Trophoblast cell (in vitro differentiated cells and primary cell): ENCODE data around the gene AOPEP.

Source experiments
- DNase-seq, 2 donors: peaks; one replicate each; pipeline ENCODE4 v3.0.0-alpha.2; 2016
- H2AFZ ChIP-seq: 2 replicates; pipeline ENCODE4 v1.6.1; 2013; ENCODE audit warnings: low read length, moderate library complexity, mild to moderate bottlenecking; ENCODE audit not compliant: insufficient read depth, poor library complexity
- H2AK5ac ChIP-seq: 2 replicates; pipeline ENCODE4 v1.6.1; 2013; ENCODE audit warnings: mild to moderate bottlenecking, low read length
- H2BK120ac ChIP-seq: 2 replicates; pipeline ENCODE4 v1.6.1; 2013; ENCODE audit warnings: low read length, mild to moderate bottlenecking, moderate library complexity; ENCODE audit not compliant: insufficient read depth, poor library complexity
- H2BK12ac ChIP-seq: 2 replicates; pipeline ENCODE4 v1.6.1; 2013; ENCODE audit warnings: mild to moderate bottlenecking, low read length, moderate library complexity
- H2BK5ac ChIP-seq: 2 replicates; pipeline ENCODE4 v1.6.1; 2013; ENCODE audit warnings: low read length, low read depth, moderate library complexity, mild to moderate bottlenecking; ENCODE audit not compliant: poor library complexity
- H3K14ac ChIP-seq: 2 replicates; pipeline ENCODE4 v1.6.1; 2013; ENCODE audit warnings: mild to moderate bottlenecking, low read length
- H3K18ac ChIP-seq: 2 replicates; pipeline ENCODE4 v1.6.1; 2013; ENCODE audit warnings: mild to moderate bottlenecking, low read length
- H3K23ac ChIP-seq: 2 replicates; pipeline ENCODE4 v1.6.1; 2013; ENCODE audit warnings: low read length
- H3K27ac ChIP-seq: 2 replicates; pipeline ENCODE4 v1.5.1; 2013; ENCODE audit warnings: low read depth, mild to moderate bottlenecking, inconsistent platforms, low read length, moderate library complexity
- H3K27me3 ChIP-seq: 2 replicates; pipeline ENCODE4 v1.6.1; 2013; ENCODE audit warnings: inconsistent platforms, mild to moderate bottlenecking, low read length, moderate library complexity; ENCODE audit not compliant: insufficient read depth
- H3K36me3 ChIP-seq, 2 experiments: 1 replicate in 1 of 2; 2 replicates in 1 of 2; pipeline ENCODE4 v1.6.1; 2013; ENCODE audit warnings: low read length in 2 of 2, mild to moderate bottlenecking in 2 of 2, moderate library complexity in 1 of 2; ENCODE audit not compliant: insufficient read depth in 2 of 2, control insufficient read depth in 1 of 2
- H3K4ac ChIP-seq: 2 replicates; pipeline ENCODE4 v1.6.1; 2013; ENCODE audit warnings: low read depth, mild to moderate bottlenecking, low read length, moderate library complexity
- H3K4me1 ChIP-seq, 2 experiments: 1 replicate in 1 of 2; 2 replicates in 1 of 2; pipeline ENCODE4 v1.6.1; 2013; ENCODE audit warnings: low read length in 2 of 2, mild to moderate bottlenecking in 2 of 2, moderate library complexity in 1 of 2; ENCODE audit not compliant: insufficient read depth in 2 of 2, control insufficient read depth in 1 of 2
- H3K4me2 ChIP-seq: 2 replicates; pipeline ENCODE4 v1.6.1; 2013; ENCODE audit warnings: inconsistent platforms, mild to moderate bottlenecking, low read length, moderate library complexity
- H3K4me3 ChIP-seq: 2 replicates; pipeline ENCODE4 v1.5.1; 2013; ENCODE audit warnings: mild to moderate bottlenecking, low read depth, low read length, inconsistent platforms
- H3K79me1 ChIP-seq: one replicate; pipeline ENCODE4 v1.6.1; 2013; ENCODE audit warnings: low read length
- H3K79me2 ChIP-seq: 2 replicates; pipeline ENCODE4 v1.6.1; 2013; ENCODE audit warnings: low read length, mild to moderate bottlenecking; ENCODE audit not compliant: control insufficient read depth, insufficient read depth, poor library complexity
- H3K9ac ChIP-seq: 2 replicates; pipeline ENCODE4 v1.6.1; 2013; ENCODE audit warnings: mild to moderate bottlenecking, low read length
- H3K9me3 ChIP-seq: 2 replicates; pipeline ENCODE4 v1.6.1; 2013; ENCODE audit warnings: low read depth, mild to moderate bottlenecking, control low read depth, inconsistent platforms, low read length; ENCODE audit not compliant: insufficient read depth
- H4K12ac ChIP-seq: 2 replicates; pipeline ENCODE4 v1.6.1; 2013; ENCODE audit warnings: low read depth, mild to moderate bottlenecking, low read length, moderate library complexity
- H4K8ac ChIP-seq: 2 replicates; pipeline ENCODE4 v1.6.1; 2013; ENCODE audit warnings: low read depth, mild to moderate bottlenecking, low read length, moderate library complexity
- H4K91ac ChIP-seq: one replicate; pipeline ENCODE4 v1.6.1; 2013; ENCODE audit warnings: low read depth, mild to moderate bottlenecking, low read length, moderate library complexity
- WGBS: extraction: QIAGEN DNeasy Blood & Tissue Kit; methylation state at CpG from one replicate; pipeline ENCODE4 v1.1.7; 2013; ENCODE audit warnings: missing lambda C conversion rate; ENCODE audit not compliant: insufficient read length, insufficient coverage; ENCODE audit errors: extremely low coverage; 5-methylcytosine and 5-hydroxymethylcytosine counted together

The AOPEP gene

DNA sequence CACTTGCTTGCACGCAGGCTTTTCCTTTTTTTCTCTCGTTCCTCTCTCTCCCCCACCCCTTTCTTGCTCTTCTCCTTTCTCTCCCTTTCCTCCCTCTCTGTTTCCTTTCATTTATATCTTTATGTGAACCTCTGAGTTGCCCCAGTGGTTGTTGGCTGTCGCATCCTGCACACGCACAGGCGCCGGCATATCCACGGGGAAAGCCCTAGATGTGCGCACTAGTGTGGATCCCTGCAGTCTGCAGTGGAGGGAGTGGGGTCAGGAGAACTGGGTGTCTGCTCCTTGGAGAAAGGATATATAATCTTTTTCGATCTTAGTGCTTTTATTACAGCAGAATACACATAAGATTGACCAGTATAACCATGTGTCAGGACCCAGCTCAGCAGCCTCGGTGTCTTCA, 367.5 kb downstream of the AOPEP start:
- Histone ChIP-seq H3K27ac (no peak overlapping the region), H2BK120ac (peak overlapping the region; percentile 9), H3K79me1 (peaks cover 39% of the 10 kb centered on the region), H4K91ac (peak overlapping the region; percentile 41), H2BK5ac (no peak overlapping the region), H3K9me3 (no peaks in the 10 kb centered on the region), H2BK12ac (no peak overlapping the region), H4K8ac (no peak overlapping the region), H3K9ac (no peak overlapping the region), H3K18ac (peak overlapping the region; percentile 24), H3K14ac (no peak overlapping the region), H2AFZ (no peak overlapping the region), H2AK5ac (no peak overlapping the region), H3K4me1 (peaks cover 47 to 61% of the 10 kb centered on the region in 2 experiments), H3K4me2 (no peak overlapping the region), H4K12ac (no peak overlapping the region), H3K79me2 (peaks cover 4% of the 10 kb centered on the region), H3K4me3 (no peak overlapping the region), H3K27me3 (no peaks in the 10 kb centered on the region), H3K36me3 (peaks cover 12 to 21% of the 10 kb centered on the region in 2 experiments), H3K4ac (no peak overlapping the region), H3K23ac (no peak overlapping the region)
- no peak for DNase-seq
- no CpG with 5 or more reads among the region's 10 CpGs for WGBS

DNA sequence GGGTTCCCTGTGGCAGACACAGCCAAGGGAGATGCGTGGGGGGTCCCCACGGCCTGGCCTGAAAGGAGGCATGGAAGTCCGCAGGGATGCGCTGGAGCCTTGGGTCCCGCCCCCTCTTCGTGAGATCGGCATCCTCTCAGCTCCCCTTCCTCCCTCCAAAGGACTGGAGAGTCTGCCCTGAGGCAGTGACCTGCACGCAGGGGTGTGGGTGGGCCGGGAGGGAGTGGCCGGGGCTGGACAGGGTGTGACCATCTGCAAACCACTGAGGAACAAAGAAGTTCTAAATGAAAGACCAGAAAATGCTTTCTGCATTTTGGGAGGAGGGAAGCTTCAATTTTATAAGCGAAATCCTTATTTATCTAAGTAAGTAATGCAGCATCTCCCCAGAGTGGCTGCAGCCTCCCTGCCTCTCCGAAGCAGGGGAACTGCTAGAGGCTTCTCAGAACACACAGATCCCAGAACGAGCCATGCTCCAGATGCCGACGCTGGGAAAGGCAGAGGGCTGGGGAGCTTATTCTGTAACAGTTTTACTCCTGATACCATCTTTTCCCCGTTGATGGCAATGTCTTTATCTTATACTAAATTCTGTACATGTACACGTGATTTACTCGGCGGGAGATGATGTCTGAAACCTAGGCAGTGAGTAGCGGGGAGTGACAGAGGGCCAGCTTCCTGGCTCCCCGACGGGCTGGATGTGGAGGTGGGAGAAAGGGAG, 369.3 kb downstream of the AOPEP start:
- Histone ChIP-seq H3K27me3 (no peaks in the 10 kb centered on the region), H3K27ac (no peak overlapping the region), H4K12ac (no peak overlapping the region), H4K91ac (peak overlapping the region; percentile 16), H4K8ac (no peak overlapping the region), H3K4me1 (peaks cover 42 to 55% of the 10 kb centered on the region in 2 experiments), H3K9ac (no peak overlapping the region), H2BK12ac (peak overlapping the region; percentile 7), H3K23ac (no peak overlapping the region), H3K9me3 (no peaks in the 10 kb centered on the region), H2BK5ac (no peak overlapping the region), H3K79me1 (peaks cover 43% of the 10 kb centered on the region), H3K79me2 (peaks cover 4% of the 10 kb centered on the region), H3K4ac (no peak overlapping the region), H3K36me3 (peaks cover 12 to 18% of the 10 kb centered on the region in 2 experiments), H2BK120ac (no peak overlapping the region), H3K4me2 (no peak overlapping the region), H3K4me3 (no peak overlapping the region), H3K14ac (no peak overlapping the region), H2AFZ (peak overlapping the region; percentile 17), H2AK5ac (no peak overlapping the region), H3K18ac (no peak overlapping the region)
- WGBS, result no CpG with 5 or more reads among the region's 22 CpGs
- DNase-seq, result no peak

DNA sequence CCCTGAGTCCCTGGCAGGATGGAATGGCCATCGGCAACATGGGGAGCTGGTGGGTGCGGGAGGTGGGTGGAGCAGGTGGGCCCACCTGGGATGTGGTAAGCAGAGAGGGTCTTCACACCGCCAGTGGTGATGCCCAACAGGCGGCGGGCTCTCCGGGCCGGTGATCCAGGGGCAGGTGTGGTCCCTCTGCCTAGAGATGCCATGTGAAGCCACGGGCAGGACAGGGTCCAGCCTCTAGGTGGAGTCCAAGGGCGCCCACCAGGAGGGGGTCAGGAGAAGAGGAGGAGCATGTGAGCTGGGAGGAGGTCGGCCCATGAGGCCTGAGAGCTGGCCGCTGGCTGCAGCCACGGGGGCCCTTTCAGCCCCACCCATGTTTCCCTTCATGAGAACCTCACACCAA, 369.9 kb downstream of the AOPEP start:
- H2BK120ac ChIP-seq, result no peak overlapping the region
- H3K23ac ChIP-seq, result no peak overlapping the region

DNA sequence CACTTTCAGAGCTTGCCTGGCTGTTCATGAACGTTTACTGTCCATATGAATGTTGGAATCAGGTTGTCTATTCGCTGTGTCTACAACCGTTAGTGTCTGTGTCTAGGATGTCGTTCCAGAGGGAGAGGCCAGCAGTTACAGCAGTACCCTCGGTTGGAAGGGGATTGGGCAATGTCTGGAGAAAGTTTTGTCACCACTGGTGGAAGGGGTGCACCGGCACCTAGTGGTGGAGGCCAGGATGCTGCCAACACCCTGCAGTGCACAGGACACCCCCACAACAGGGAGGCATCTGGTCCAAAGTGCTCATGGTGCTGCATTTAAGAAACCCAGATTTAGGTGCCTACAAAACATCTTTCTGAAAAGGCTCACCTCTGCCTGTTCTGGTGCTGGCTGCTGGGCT, 370.3 kb downstream of the AOPEP start:
- Histone ChIP-seq H3K23ac (no peak overlapping the region), H4K91ac (no peak overlapping the region), H4K12ac (no peak overlapping the region), H3K9me3 (no peaks in the 10 kb centered on the region), H2AK5ac (no peak overlapping the region), H3K14ac (no peak overlapping the region), H3K4ac (no peak overlapping the region), H3K27ac (no peak overlapping the region), H2BK12ac (no peak overlapping the region), H2BK120ac (no peak overlapping the region), H2AFZ (no peak overlapping the region), H3K18ac (no peak overlapping the region), H3K9ac (no peak overlapping the region), H3K27me3 (no peaks in the 10 kb centered on the region), H3K4me2 (no peak overlapping the region), H3K36me3 (peaks cover 12 to 18% of the 10 kb centered on the region in 2 experiments), H4K8ac (no peak overlapping the region), H2BK5ac (no peak overlapping the region), H3K79me2 (peaks cover under 1% of the 10 kb centered on the region), H3K79me1 (peaks cover 38% of the 10 kb centered on the region), H3K4me3 (no peak overlapping the region), H3K4me1 (peaks cover 41 to 52% of the 10 kb centered on the region in 2 experiments)
- no peak for DNase-seq
- WGBS, result no CpG with 5 or more reads among the region's 6 CpGs

More for the DNA sequence above, 369.9 kb downstream of the AOPEP start:
- H2BK5ac ChIP-seq, result no peak overlapping the region
- peaks cover 37% of the 10 kb centered on the region for H3K79me1 ChIP-seq
- H2AK5ac ChIP-seq, result no peak overlapping the region
- peaks cover 12 to 18% of the 10 kb centered on the region in 2 experiments for H3K36me3 ChIP-seq
- peak overlapping the region; percentile 7 for H2BK12ac ChIP-seq
- H3K18ac ChIP-seq, result no peak overlapping the region
- H3K4ac ChIP-seq, result no peak overlapping the region
- no peak overlapping the region for H4K12ac ChIP-seq
- DNase-seq, result no peak
- no peak overlapping the region for H3K4me3 ChIP-seq
- no peak overlapping the region for H3K9ac ChIP-seq
- H4K8ac ChIP-seq, result no peak overlapping the region
- H3K27me3 ChIP-seq, result no peaks in the 10 kb centered on the region
- peak overlapping the region; percentile 15 for H4K91ac ChIP-seq
- no peak overlapping the region for H2AFZ ChIP-seq
- WGBS, result no CpG with 5 or more reads among the region's 12 CpGs
- H3K9me3 ChIP-seq, result no peaks in the 10 kb centered on the region
- no peak overlapping the region for H3K4me2 ChIP-seq
- peaks cover 41 to 52% of the 10 kb centered on the region in 2 experiments for H3K4me1 ChIP-seq
- H3K79me2 ChIP-seq, result peaks cover 3% of the 10 kb centered on the region
- no peak overlapping the region for H3K14ac ChIP-seq
- H3K27ac ChIP-seq, result no peak overlapping the region
